WERI-Rb-1 (cell line): Measurements from ENCODE around the gene EIF4G2.
"Not testable (repeated sequence)": the region's sequence is repeated elsewhere in the genome, so short reads cannot be mapped to it uniquely, and the experiment has no call there.

Experiments
- DNase-seq: peaks from one replicate; pipeline ENCODE4 v3.0.0-alpha.2; 2020
- H3K27ac ChIP-seq: fragments of 250-450 bp; sonication (Bioruptor Pico); 2 replicates; pipeline ENCODE4 v1.5.1; 2020; ENCODE audit warnings: mild to moderate bottlenecking, moderate library complexity
- H3K27me3 ChIP-seq: fragments of 250-450 bp; sonication (Bioruptor Pico); 2 replicates; pipeline ENCODE4 v1.5.1; 2021; ENCODE audit warnings: mild to moderate bottlenecking, low read depth, moderate library complexity; ENCODE audit not compliant: insufficient read depth, severe bottlenecking
- H3K36me3 ChIP-seq: fragments of 250-450 bp; sonication (Bioruptor Pico); 2 replicates; pipeline ENCODE4 v1.5.1; 2020; ENCODE audit warnings: mild to moderate bottlenecking, moderate library complexity
- H3K4me3 ChIP-seq: 2 replicates; pipeline ENCODE4 v1.5.1; 2011; ENCODE audit warnings: low read depth, mild to moderate bottlenecking, control low read depth, low read length
- H3K9me3 ChIP-seq: fragments of 250-450 bp; sonication (Bioruptor Pico); 2 replicates; pipeline ENCODE4 v1.5.1; 2021; ENCODE audit warnings: mild to moderate bottlenecking, moderate library complexity; ENCODE audit not compliant: severe bottlenecking
- CTCF ChIP-seq: IDR thresholded peaks from 2 replicates; pipeline ENCODE4 v1.5.1; 2011; ENCODE audit warnings: low read depth, mild to moderate bottlenecking, control low read depth, inconsistent platforms, low read length

The EIF4G2 gene

GRCh38 chr11:10838083-10838482, 29.4 kb upstream of the EIF4G2 start:
- H3K4me3 ChIP-seq, result no peak overlapping the region
- H3K36me3 ChIP-seq, result no peaks in the 10 kb centered on the region
- H3K27me3 ChIP-seq, result no peaks in the 10 kb centered on the region
- no peak for TF ChIP-seq CTCF
- no peak overlapping the region for H3K27ac ChIP-seq
- no peaks in the 10 kb centered on the region for H3K9me3 ChIP-seq
- no peak for DNase-seq

- H3K9me3 ChIP-seq, H3K27me3 ChIP-seq, H3K4me3 ChIP-seq, H3K36me3 ChIP-seq, H3K27ac ChIP-seq, DNase-seq: not testable (repeated sequence)
These were observed 28.2 kb upstream of the EIF4G2 start for GRCh38 chr11:10836884-10837283.

GRCh38 chr11:10829139-10829538, 20.4 kb upstream of the EIF4G2 start:
- H3K4me3 ChIP-seq, result no peak overlapping the region
- H3K9me3 ChIP-seq, result no peaks in the 10 kb centered on the region
- no peak for DNase-seq
- no peak for TF ChIP-seq CTCF
- H3K27me3 ChIP-seq, result no peaks in the 10 kb centered on the region
- H3K27ac ChIP-seq, result no peak overlapping the region
- no peaks in the 10 kb centered on the region for H3K36me3 ChIP-seq

- DNase-seq, result no peak
- H3K36me3 ChIP-seq, result no peaks in the 10 kb centered on the region
- H3K27ac ChIP-seq, result no peak overlapping the region
- TF ChIP-seq CTCF, result no peak
- no peak overlapping the region for H3K4me3 ChIP-seq
- no peaks in the 10 kb centered on the region for H3K9me3 ChIP-seq
- H3K27me3 ChIP-seq, result no peaks in the 10 kb centered on the region
These were observed 19.7 kb upstream of the EIF4G2 start for GRCh38 chr11:10828402-10828801.

- Histone ChIP-seq H3K36me3 (no peaks in the 10 kb centered on the region), H3K9me3 (no peaks in the 10 kb centered on the region), H3K27ac (no peak overlapping the region), H3K4me3 (no peak overlapping the region), H3K27me3 (no peaks in the 10 kb centered on the region)
- DNase-seq, result no peak
- TF ChIP-seq CTCF, result no peak
These were observed 16.2 kb upstream of the EIF4G2 start for GRCh38 chr11:10824888-10825287.

- TF ChIP-seq CTCF, result no peak
- H3K4me3 ChIP-seq, result no peak overlapping the region
- H3K27me3 ChIP-seq, result no peaks in the 10 kb centered on the region
- no peak for DNase-seq
- no peaks in the 10 kb centered on the region for H3K36me3 ChIP-seq
- no peak overlapping the region for H3K27ac ChIP-seq
- H3K9me3 ChIP-seq, result no peaks in the 10 kb centered on the region
These were observed 14.4 kb upstream of the EIF4G2 start for GRCh38 chr11:10823152-10823579.

GRCh38 chr11:10822491-10822890, 13.8 kb upstream of the EIF4G2 start:
- H3K36me3 ChIP-seq, H3K9me3 ChIP-seq, H3K27me3 ChIP-seq: not testable (repeated sequence)

More at GRCh38 chr11:10822491-10822890, 13.8 kb upstream of the EIF4G2 start:
- DNase-seq, H3K27ac ChIP-seq, H3K4me3 ChIP-seq: not testable (repeated sequence)
